ENCODE data around the gene OR13J1. TPM values are rescaled to one million over a fixed set of nuclear protein-coding genes. Genes with fewer than 3 reads are reported as not detected.

Gene OR13J1
- total RNA-seq, 4 donors from 2014 or later: not detected

GRCh38 chr9:35834260-35835215 is 35.7 kb downstream of the OR13J1 start:
- DNase-seq (ENCODE audit: low spot score in 2 of 2): no peak
- intact Hi-C loops (cut with DNase I; ENCODE audit: low total_unique reads): no loop called here
- no peak for TF ChIP-seq POLR2A (IDR thresholded peaks at IDR 0.05)
- TF ChIP-seq CTCF (IDR thresholded peaks at IDR 0.05): no peak
- WGBS, 2 donors: 82 to 86% methylated on average over 14 of the region's 14 CpGs
- H3K4me3 ChIP-seq (ENCODE audit: low read depth, poor library complexity, severe bottlenecking): no peak overlapping the region

GRCh38 chr9:35832814-35833213 is 37.4 kb downstream of the OR13J1 start:
- no peak overlapping the region for H3K4me3 ChIP-seq (ENCODE audit: low read depth, poor library complexity, severe bottlenecking)
- intact Hi-C loops (cut with DNase I; ENCODE audit: low total_unique reads): no loop called here
- TF ChIP-seq CTCF (IDR thresholded peaks at IDR 0.05): no peak
- TF ChIP-seq POLR2A (IDR thresholded peaks at IDR 0.05): no peak
- WGBS, 2 donors: 70 to 83% methylated on average over 5 of the region's 5 CpGs
- no peak for DNase-seq (ENCODE audit: low spot score in 2 of 2)

GRCh38 chr9:35831040-35831439 is 39.2 kb downstream of the OR13J1 start:
- DNase-seq (ENCODE audit: low spot score in 2 of 2): no peak
- intact Hi-C loops (cut with DNase I; ENCODE audit: low total_unique reads): no loop called here

GRCh38 chr9:35829764-35830096 is 40.5 kb downstream of the OR13J1 start:
- intact Hi-C loops (cut with DNase I; ENCODE audit: low total_unique reads): no loop called here
- DNase-seq (ENCODE audit: low spot score in 2 of 2): no peak
- H3K4me3 ChIP-seq (ENCODE audit: low read depth, poor library complexity, severe bottlenecking): no peak overlapping the region
- 54 to 75% methylated on average over 2 of the region's 2 CpGs for WGBS, 2 donors
- TF ChIP-seq POLR2A (IDR thresholded peaks at IDR 0.05) (no peak), CTCF (IDR thresholded peaks at IDR 0.05) (no peak)

More at GRCh38 chr9:35831040-35831439, 39.2 kb downstream of the OR13J1 start:
- TF ChIP-seq CTCF (IDR thresholded peaks at IDR 0.05) (no peak), POLR2A (IDR thresholded peaks at IDR 0.05) (no peak)
- 79 to 80% methylated on average over 4 of the region's 4 CpGs for WGBS, 2 donors
- no peak overlapping the region for H3K4me3 ChIP-seq (ENCODE audit: low read depth, poor library complexity, severe bottlenecking)

GRCh38 chr9:35829084-35829763 is 41.0 kb downstream of the OR13J1 start, which contains the start of gene TMEM8B:
TSS of gene TMEM8B (plus strand) at chr9:35829228. CDS start at chr9:35829448, 220 bp downstream.
- peak within 1 kb of the TSS; percentile 44 for H3K4me3 ChIP-seq (ENCODE audit: low read depth, poor library complexity, severe bottlenecking)
- no peak for TF ChIP-seq CTCF (IDR thresholded peaks at IDR 0.05)
- TF ChIP-seq POLR2A (IDR thresholded peaks at IDR 0.05): no peak
- 2% methylated on average over 16 to 28 of the region's 53 CpGs for WGBS, 2 donors
- intact Hi-C loops (cut with DNase I; ENCODE audit: low total_unique reads): no loop called here
- DNase-seq (ENCODE audit: low spot score in 2 of 2): peak; percentile 97 to 100
